NCI-H2196 treated with DMSO at 0.1 percent for 48 hours (cell line): Measurements from ENCODE around the gene OR11L1.

Experiments used
- DNase-seq: peaks from one replicate; lab custom pipeline; 2025; ENCODE audit not compliant: unreplicated experiment; lab: John Stamatoyannopoulos, UW

Gene OR11L1

DNA sequence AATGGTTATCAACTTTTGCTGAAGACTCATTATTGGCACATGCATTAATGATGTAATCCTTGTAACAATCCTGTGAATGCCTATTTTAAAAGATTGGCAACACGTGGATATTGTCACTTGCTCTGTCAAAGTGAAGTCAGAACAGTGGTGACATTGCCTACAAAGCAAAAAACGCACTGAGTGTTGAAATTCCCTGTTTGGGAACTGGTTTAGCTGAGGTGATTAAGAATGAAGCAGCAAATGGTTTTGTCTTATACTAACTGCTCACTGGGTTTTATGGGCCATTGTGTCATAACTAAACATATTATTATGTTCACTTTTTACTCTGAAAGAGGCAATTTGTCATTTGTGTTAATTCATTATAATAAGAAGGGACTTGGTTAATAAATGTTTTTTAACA, 29.1 kb downstream of the OR11L1 start:
- no peak for DNase-seq

DNA sequence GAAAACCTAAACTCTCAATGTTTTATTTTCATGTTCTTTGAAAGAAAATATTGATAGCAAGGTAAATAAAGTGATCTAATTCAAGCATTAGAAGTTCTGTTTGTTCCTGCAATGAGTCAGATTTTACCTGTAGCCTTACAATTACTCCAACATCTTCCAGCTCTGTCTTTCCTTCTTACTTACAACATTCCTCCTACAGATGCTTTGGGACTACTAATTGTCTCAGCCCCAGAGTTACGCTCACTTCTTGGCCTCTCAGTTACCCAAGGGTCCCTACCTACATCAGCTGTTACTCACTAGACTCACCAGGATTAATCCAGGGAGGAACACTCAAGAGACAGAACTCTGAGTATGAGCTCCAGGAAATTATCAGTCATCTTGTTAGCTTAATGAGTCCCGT, 44.2 kb downstream of the OR11L1 start:
- no peak for DNase-seq
